HG03457 (cell line): ENCODE measurements around the gene NUP188.

Experiments used
- ATAC-seq: cut with Tn5 transposase; IDR thresholded peaks from one replicate; pipeline ENCODE4 v1.9.1; 2021; ENCODE audit warnings: moderate number of reproducible peaks; ENCODE audit not compliant: unreplicated experiment

NUP188 gene

GRCh38 chr9:128947527-128948301 lies at the start of gene NUP188, which contains the start of gene DOLK:
NUP188 (plus strand) TSS chr9:128947699; CDS start chr9:128947720, 21 bp downstream.
DOLK (minus strand) TSS chr9:128947603; CDS start chr9:128947303, 300 bp downstream.
- ATAC-seq = peak; percentile 60

- ATAC-seq = no peak
Measured at GRCh38 chr9:128898382-128898781, 49.1 kb upstream of the NUP188 start.

GRCh38 chr9:128898845-128899565 lies 48.5 kb upstream of the NUP188 start:
- no peak for ATAC-seq

GRCh38 chr9:128899566-128900322 lies 47.8 kb upstream of the NUP188 start:
- ATAC-seq = no peak

- no peak for ATAC-seq
Measured at GRCh38 chr9:128901379-128901778, 46.1 kb upstream of the NUP188 start.

GRCh38 chr9:128901822-128902221 lies 45.7 kb upstream of the NUP188 start:
- no peak for ATAC-seq

GRCh38 chr9:128902351-128903078 lies 45.0 kb upstream of the NUP188 start:
- ATAC-seq = no peak

GRCh38 chr9:128903079-128903461 lies 44.4 kb upstream of the NUP188 start:
- no peak for ATAC-seq

- ATAC-seq = no peak
Measured at GRCh38 chr9:128903871-128904620, 43.5 kb upstream of the NUP188 start.

GRCh38 chr9:128905964-128906363 lies 41.5 kb upstream of the NUP188 start:
- ATAC-seq = no peak

GRCh38 chr9:128906741-128907140 lies 40.8 kb upstream of the NUP188 start:
- no peak for ATAC-seq

GRCh38 chr9:128908372-128908771 lies 39.1 kb upstream of the NUP188 start:
- no peak for ATAC-seq

- no peak for ATAC-seq
Measured at GRCh38 chr9:128909859-128910258, 37.6 kb upstream of the NUP188 start.

- ATAC-seq = no peak
Measured at GRCh38 chr9:128910906-128911305, 36.6 kb upstream of the NUP188 start.

- no peak for ATAC-seq
Measured at GRCh38 chr9:128911529-128912035, 35.9 kb upstream of the NUP188 start.

GRCh38 chr9:128912270-128912853 lies 35.1 kb upstream of the NUP188 start:
- no peak for ATAC-seq

- no peak for ATAC-seq
Measured at GRCh38 chr9:128913048-128913900, 34.2 kb upstream of the NUP188 start.

GRCh38 chr9:128913995-128914772 lies 33.3 kb upstream of the NUP188 start:
- ATAC-seq = no peak
